ENCODE measurements around the gene ADRA2C.
"Not testable (repeated sequence)": the region's sequence is repeated elsewhere in the genome, so short reads cannot be mapped to it uniquely, and the experiment has no call there.

ADRA2C gene

GRCh38 chr4:3813151-3814052 lies 47.2 kb downstream of the ADRA2C start:
- DNase-seq, result no peak

GRCh38 chr4:3814053-3814570 lies 47.9 kb downstream of the ADRA2C start:
- DNase-seq, result no peak

- not testable (repeated sequence) for DNase-seq
Observed at GRCh38 chr4:3814838-3815237, 48.7 kb downstream of the ADRA2C start.

- DNase-seq, result no peak
Observed at GRCh38 chr4:3816256-3816825, 50.2 kb downstream of the ADRA2C start.

- no peak for DNase-seq
Observed at GRCh38 chr4:3816983-3817960, 51.1 kb downstream of the ADRA2C start.
